ENCODE results near the gene IRAK3.
"Not testable (repeated sequence)": the region's sequence is repeated elsewhere in the genome, so short reads cannot be mapped to it uniquely, and the experiment has no call there.

The IRAK3 gene

GRCh38 chr12:66206141-66206540 is 17.1 kb downstream of the IRAK3 start:
- in situ Hi-C loops (cut with MboI; ENCODE audit: low sequenced_read_pairs) = no loop called here

- in situ Hi-C loops (cut with MboI; ENCODE audit: low sequenced_read_pairs) = no loop called here
Measured at GRCh38 chr12:66210840-66211239, 21.8 kb downstream of the IRAK3 start.

DNA sequence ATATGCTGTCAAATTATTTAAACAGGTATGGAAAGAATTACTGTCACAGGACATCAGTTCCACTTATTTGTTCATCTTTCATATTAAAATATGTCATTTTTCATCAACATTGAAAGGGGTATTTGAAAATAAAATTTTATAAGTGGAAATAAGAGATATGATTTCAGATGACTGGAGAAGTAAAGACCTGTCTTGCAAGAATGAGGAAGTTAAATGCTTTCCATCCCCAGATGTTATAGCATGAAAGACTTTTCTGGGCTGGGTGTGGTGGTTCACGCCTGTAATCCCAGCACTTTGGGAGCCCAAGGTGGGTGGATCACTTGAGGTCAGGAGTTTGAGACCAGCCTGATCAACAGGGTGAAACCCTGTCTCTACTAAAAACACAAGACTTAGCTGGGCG is 22.6 kb downstream of the IRAK3 start:
- in situ Hi-C loops (cut with MboI; ENCODE audit: low sequenced_read_pairs) = not testable (repeated sequence)

- in situ Hi-C loops (cut with MboI; ENCODE audit: low sequenced_read_pairs) = not testable (repeated sequence)
Measured at GRCh38 chr12:66213011-66213410, 24.0 kb downstream of the IRAK3 start.

GRCh38 chr12:66217342-66217917 is 28.4 kb downstream of the IRAK3 start:
- in situ Hi-C loops (cut with MboI; ENCODE audit: low sequenced_read_pairs) = no loop called here

DNA sequence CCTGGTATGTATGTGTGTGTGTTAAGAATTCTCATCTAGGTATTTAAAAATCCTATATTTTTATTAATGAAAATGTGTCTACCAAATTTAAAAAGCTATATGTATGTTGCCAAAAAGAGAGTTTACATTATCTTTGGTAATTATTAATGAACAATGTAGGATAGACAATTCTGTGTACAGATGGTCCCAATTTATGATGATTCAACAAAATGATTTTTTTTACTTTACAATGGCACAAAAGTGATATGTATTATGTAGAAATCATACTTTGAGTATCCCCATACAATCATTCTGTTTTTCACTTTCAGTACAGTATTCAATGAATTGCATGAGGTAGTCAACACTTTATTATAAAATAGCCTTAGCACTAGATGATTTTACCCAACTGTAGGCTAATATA is 39.4 kb downstream of the IRAK3 start:
- in situ Hi-C loops (cut with MboI; ENCODE audit: low sequenced_read_pairs) = no loop called here

- in situ Hi-C loops (cut with MboI; ENCODE audit: low sequenced_read_pairs) = no loop called here
Measured at GRCh38 chr12:66232263-66232662, 43.2 kb downstream of the IRAK3 start.

- in situ Hi-C loops (cut with MboI; ENCODE audit: low sequenced_read_pairs) = not testable (repeated sequence)
Measured at GRCh38 chr12:66234037-66234693, 45.2 kb downstream of the IRAK3 start.

DNA sequence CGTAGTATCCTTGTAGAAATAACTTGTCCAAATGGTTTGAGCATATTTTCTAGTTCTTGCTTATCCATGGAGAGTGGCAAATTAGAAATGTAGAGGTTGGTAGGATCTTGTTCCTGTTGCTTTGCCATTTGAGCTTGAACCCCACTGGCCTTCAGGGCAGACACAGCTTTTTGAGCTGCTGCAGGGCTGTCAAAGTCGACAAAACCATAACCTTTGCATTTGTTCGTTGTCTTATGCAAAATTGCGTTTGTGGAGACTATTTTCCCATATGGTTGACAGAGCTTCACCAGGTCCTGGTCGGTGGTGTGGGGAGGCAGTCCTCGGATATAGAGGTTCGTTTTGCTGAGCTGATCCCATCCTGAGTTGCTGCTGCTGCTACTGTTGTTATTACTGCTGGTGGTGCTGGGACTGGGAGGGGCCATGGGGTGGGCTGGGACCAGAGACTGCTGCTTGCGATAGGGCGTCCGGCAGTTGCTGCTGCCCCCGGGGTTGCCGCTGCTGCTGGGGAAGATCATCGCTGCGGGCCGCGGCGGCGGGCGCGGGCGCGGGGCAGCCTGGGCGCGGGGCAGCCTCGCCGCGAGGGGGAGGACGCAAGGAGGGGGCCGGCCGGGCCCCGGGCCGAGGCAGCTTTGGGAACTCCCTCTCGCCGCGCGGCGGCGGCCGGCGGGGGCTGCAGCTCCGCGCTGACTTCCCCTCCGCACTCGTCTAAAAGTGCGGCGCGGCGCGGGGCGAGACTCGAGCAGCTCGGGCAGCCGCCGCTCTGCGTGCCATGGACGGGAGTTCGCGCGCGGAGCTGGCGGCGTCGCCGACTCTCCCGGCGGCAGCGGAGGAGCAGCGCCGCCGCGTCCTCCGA is 46.0 kb downstream of the IRAK3 start:
- in situ Hi-C loops (cut with MboI; ENCODE audit: low sequenced_read_pairs) = not testable (repeated sequence)

DNA sequence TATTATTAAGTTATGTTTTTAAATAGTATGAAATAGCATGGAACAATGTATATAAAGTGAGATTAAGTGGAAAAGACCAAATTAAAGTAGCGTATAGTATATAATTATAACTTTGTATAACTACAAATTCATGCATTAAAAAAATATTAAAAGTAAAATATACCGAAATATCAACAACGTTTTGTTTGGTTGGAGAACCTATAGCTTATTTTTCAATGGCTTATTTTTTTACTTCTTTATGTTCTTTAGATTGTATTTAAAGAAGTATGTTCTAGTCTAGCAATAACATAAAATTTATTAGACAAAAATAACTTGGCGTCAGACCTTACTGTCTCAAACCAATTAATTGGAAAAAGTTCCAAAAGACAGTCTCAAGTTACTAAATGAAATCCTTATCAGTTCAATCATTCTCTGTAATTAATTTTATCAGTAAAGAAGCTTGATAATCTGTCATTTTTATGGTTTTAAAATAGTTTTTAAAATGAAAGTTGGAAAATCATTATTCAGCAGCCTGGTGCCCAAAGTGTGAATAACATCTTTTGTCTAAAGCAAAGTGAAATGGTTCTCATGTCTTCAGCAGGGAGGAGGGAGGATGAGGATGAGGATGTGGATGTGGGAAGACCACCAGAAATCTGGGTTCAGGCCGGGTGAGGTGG is 46.7 kb downstream of the IRAK3 start:
- in situ Hi-C loops (cut with MboI; ENCODE audit: low sequenced_read_pairs) = no loop called here

DNA sequence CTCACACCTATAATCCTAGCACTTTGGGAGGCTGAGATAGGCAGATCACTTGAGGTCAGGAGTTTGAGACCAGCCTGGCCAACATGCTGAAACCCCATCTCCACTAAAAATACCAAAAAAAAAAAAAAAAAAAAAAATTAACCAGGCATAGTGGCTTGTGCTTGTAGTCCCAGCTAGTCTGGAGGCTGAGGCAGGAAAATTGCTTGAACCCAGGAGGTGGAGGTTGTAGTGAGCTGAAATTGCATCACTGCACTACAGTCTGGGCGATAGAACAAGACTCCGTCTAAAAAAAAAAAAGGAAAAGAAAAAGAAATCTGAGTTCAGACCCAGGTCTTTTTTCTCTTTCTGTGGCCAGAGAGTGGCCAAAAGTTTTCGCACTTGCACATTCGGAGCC is 47.3 kb downstream of the IRAK3 start:
- in situ Hi-C loops (cut with MboI; ENCODE audit: low sequenced_read_pairs) = not testable (repeated sequence)

DNA sequence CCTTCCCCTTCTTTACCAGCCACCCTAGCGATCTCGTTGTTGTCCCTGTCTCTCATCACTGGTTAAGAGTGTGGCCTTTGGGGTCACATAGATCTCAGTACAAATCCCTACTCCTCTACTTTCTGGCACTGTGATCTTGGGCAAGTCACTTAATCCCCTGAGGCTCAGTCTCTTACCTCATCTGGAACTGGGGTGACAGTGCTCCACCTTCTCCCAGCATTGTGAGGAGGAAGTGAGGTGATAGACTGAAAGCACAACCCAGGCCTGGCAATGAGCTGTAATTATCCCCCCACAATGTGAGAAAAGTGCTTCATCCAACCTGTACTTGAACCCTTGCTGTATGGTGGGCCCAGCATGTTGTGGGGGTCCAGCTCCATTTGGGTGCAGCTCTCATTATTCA is 48.0 kb downstream of the IRAK3 start:
- in situ Hi-C loops (cut with MboI; ENCODE audit: low sequenced_read_pairs) = no loop called here

DNA sequence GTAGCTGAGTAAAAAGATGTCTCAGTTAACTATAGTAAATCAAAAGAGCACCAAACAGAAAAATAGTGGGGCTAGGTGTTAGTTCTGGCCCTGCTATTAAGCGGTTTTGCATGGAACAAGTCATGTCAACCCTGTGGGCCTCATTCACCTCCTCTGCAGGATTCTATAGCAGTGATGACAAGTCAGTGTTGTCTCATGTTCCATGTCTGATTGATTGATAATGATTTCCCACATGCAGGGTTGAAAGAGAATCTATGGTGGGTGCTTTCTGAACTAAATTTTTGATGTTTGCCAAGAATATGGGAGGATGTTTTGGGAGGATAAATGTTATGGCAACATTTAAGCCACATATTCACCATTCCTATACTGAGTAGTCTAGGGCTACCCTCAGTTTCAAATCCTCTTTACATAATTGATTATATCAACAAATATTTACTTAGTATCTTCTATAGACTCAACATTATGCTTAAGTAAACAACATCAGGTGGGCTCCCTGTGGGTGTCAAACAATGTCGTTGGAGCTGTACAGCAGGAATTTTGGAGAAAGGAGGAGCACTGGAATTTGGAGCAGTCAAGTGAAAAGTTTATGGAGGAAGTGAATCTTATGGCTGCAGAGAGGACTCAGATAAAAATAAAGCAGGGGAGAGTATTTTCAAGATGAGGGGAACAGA is 48.6 kb downstream of the IRAK3 start:
- in situ Hi-C loops (cut with MboI; ENCODE audit: low sequenced_read_pairs) = no loop called here

- in situ Hi-C loops (cut with MboI; ENCODE audit: low sequenced_read_pairs) = no loop called here
Measured at GRCh38 chr12:66239295-66239694, 50.3 kb downstream of the IRAK3 start.

- in situ Hi-C loops (cut with MboI; ENCODE audit: low sequenced_read_pairs) = no loop called here
Measured at GRCh38 chr12:66240096-66240820, 51.2 kb downstream of the IRAK3 start.

DNA sequence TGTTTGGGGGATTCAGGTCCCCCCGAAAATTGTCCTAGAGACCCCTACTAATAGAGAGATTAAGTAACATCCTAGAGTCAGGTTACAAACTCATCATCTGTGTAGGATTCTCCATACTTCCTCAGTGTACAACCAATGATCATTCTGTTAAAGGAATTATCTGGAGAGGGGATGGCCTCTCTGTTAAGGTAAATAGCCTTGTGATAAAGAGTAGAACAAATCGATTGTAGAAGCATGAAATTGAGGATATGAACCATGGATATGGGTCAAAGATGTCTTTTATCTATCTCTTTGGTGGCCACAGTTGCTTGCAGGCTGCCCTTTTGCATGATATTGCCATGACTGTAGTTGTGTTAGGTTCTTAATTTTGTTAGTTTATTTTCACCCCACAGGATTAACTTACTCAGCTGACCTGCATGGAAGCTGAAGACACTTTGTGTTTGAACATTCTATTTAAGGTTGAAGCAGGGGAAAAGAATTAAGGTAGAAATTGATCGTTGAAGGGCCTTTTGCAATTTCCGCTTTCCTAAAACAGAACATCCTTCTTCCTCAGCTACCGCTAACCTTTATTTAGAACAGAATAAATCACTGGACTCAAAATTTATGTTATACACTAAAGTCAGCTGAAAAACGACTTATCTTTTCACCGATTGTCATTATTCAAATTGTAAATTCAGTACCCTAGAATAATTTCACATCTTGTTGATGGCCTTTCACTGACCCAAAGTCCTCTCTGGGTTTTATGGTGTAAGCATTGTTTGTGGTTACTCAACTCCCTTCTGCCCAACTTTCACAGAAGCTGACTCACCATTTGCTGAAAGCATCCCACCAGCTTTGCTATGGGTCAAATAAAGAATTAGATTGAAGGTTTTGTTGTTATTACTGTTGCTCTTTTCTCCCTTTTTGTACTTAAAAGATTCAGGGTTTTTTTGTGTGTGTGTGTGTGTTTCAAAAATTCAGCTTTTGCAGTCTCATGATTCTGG is 52.3 kb downstream of the IRAK3 start:
- in situ Hi-C loops (cut with MboI; ENCODE audit: low sequenced_read_pairs) = no loop called here

- in situ Hi-C loops (cut with MboI; ENCODE audit: low sequenced_read_pairs) = no loop called here
Measured at GRCh38 chr12:66242311-66242710, 53.3 kb downstream of the IRAK3 start.

DNA sequence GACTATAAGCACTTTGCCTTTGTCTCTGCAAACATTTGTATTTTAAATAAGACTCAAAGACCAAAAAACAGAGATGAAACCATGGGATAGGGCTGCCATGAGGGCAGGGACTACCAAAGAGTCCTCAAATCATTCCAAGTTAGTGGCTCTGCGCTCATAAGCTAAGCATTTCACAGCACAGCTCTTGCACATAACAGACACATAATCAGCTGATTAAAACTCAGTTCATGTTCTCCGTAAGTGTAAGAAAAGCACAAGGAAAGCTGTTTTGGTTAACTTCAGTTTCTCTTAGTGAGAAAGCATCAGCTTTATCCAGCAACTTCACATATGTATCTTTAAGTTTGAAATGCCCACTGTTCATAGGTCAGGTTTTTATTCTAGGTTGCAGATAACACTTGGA is 54.9 kb downstream of the IRAK3 start:
- in situ Hi-C loops (cut with MboI; ENCODE audit: low sequenced_read_pairs) = no loop called here

- in situ Hi-C loops (cut with MboI; ENCODE audit: low sequenced_read_pairs) = no loop called here
Measured at GRCh38 chr12:66244446-66244845, 55.4 kb downstream of the IRAK3 start.
